HEK293 (cell line): ENCODE data around the gene PDZK1IP1.

Source experiments
- CTCF ChIA-PET: fragments of 350-600 bp; formaldehyde crosslinking; extraction: SDS; loops from one replicate; lab custom pipeline; 2021; ENCODE audit warnings: antibody characterized with exemption; lab: Yijun Ruan, JAX
- POLR2A ChIA-PET: fragments of 300-600 bp; formaldehyde crosslinking; extraction: SDS; loops from one replicate; lab custom pipeline; 2020; ENCODE audit warnings: antibody characterized with exemption, inconsistent platforms; lab: Yijun Ruan, JAX
- H3K27ac ChIP-seq: fragments of 200-500 bp; sonication (Bioruptor generic); 2 replicates; pipeline ENCODE4 v1.5.1; 2014; ENCODE audit warnings: low read depth, low read length, control low read depth, inconsistent platforms; ENCODE audit errors: extremely low read depth
- H3K36me3 ChIP-seq, 2 experiments: fragments of 200-500 bp in 1 of 2; sonication (Bioruptor generic) in 1 of 2; 1 replicate in 1 of 2; 2 replicates in 1 of 2; pipeline ENCODE4 v1.5.1; 2014 to 2017; ENCODE audit warnings: inconsistent platforms in 2 of 2, low read length in 2 of 2; ENCODE audit not compliant: control insufficient read depth in 2 of 2, insufficient read depth in 1 of 2
- H3K4me1 ChIP-seq: fragments of 200-500 bp; sonication (Bioruptor generic); 2 replicates; pipeline ENCODE4 v1.5.1; 2014; ENCODE audit warnings: mild to moderate bottlenecking, low read length, inconsistent platforms; ENCODE audit not compliant: control insufficient read depth, insufficient read depth
- H3K4me3 ChIP-seq: 2 replicates; pipeline ENCODE4 v1.5.1; 2011; ENCODE audit warnings: low read depth, mild to moderate bottlenecking, control low read depth, low read length, moderate library complexity
- H3K9me3 ChIP-seq: fragments of 200-500 bp; sonication (Bioruptor generic); 2 replicates; pipeline ENCODE4 v1.5.1; 2014; ENCODE audit warnings: low read depth, low read length, inconsistent platforms; ENCODE audit not compliant: control insufficient read depth, insufficient read depth
- KLF17 ChIP-seq: fragments of 450-650 bp; formaldehyde crosslinking; IDR thresholded peaks from 2 replicates; pipeline ENCODE4 v1.5.1; 2016; ENCODE audit warnings: missing biosample characterization, missing genetic modification characterization
- MEIS1 ChIP-seq: sonication (generic); formaldehyde crosslinking; IDR thresholded peaks from 2 replicates; pipeline ENCODE4 v1.8.1; 2022; ENCODE audit warnings: missing genetic modification reagents, mild to moderate bottlenecking, borderline replicate concordance
- MZF1 ChIP-seq: fragments of 450-650 bp; formaldehyde crosslinking; IDR thresholded peaks from 2 replicates; pipeline ENCODE4 v1.5.1; 2017; ENCODE audit warnings: missing biosample characterization, missing genetic modification characterization, borderline replicate concordance
- SCRT1 ChIP-seq: fragments of 450-650 bp; formaldehyde crosslinking; IDR thresholded peaks from 2 replicates; pipeline ENCODE4 v1.5.1; 2016; ENCODE audit warnings: missing biosample characterization, missing genetic modification characterization, borderline replicate concordance
- SCRT2 ChIP-seq: fragments of 450-650 bp; formaldehyde crosslinking; IDR thresholded peaks from 2 replicates; pipeline ENCODE4 v1.5.1; 2016; ENCODE audit warnings: missing biosample characterization, missing genetic modification characterization
- ZEB2 ChIP-seq: fragments of 450-650 bp; formaldehyde crosslinking; IDR thresholded peaks from 2 replicates; pipeline ENCODE4 v1.5.1; 2016; ENCODE audit warnings: missing biosample characterization, missing genetic modification characterization
- ZFHX2 ChIP-seq: fragments of 450-650 bp; formaldehyde crosslinking; conservative IDR thresholded peaks from 2 replicates; pipeline ENCODE4 v1.5.1; 2016; ENCODE audit warnings: missing biosample characterization, missing genetic modification characterization
- ZFP3 ChIP-seq: fragments of 450-650 bp; formaldehyde crosslinking; IDR thresholded peaks from 2 replicates; pipeline ENCODE4 v1.5.1; 2016; ENCODE audit warnings: low read depth, missing biosample characterization, missing genetic modification characterization
- ZNF10 ChIP-seq: fragments of 450-650 bp; formaldehyde crosslinking; IDR thresholded peaks from 2 replicates; pipeline ENCODE4 v1.5.1; 2017; ENCODE audit warnings: missing biosample characterization, missing genetic modification characterization
- ZNF138 ChIP-seq: fragments of 450-650 bp; formaldehyde crosslinking; IDR thresholded peaks from 2 replicates; pipeline ENCODE4 v1.5.1; 2016; ENCODE audit warnings: missing biosample characterization, missing genetic modification characterization, borderline replicate concordance
- ZNF146 ChIP-seq: fragments of 450-650 bp; formaldehyde crosslinking; IDR thresholded peaks from 2 replicates; pipeline ENCODE4 v1.5.1; 2016; ENCODE audit warnings: missing biosample characterization, missing genetic modification characterization
- ZNF341 ChIP-seq: fragments of 450-650 bp; formaldehyde crosslinking; IDR thresholded peaks from 2 replicates; pipeline ENCODE4; 2016; ENCODE audit warnings: low read depth, missing biosample characterization, missing genetic modification characterization
- ZNF366 ChIP-seq: fragments of 450-650 bp; formaldehyde crosslinking; conservative IDR thresholded peaks from 2 replicates; pipeline ENCODE4 v1.5.1; 2016; ENCODE audit warnings: missing biosample characterization, missing genetic modification characterization
- ZNF416 ChIP-seq: fragments of 450-650 bp; formaldehyde crosslinking; IDR thresholded peaks from 2 replicates; pipeline ENCODE4 v1.5.1; 2016; ENCODE audit warnings: missing biosample characterization, missing genetic modification characterization
- ZNF433 ChIP-seq: fragments of 450-650 bp; formaldehyde crosslinking; IDR thresholded peaks from 2 replicates; pipeline ENCODE4 v1.5.1; 2016; ENCODE audit warnings: missing biosample characterization, missing genetic modification characterization, low read depth
- ZNF473 ChIP-seq: fragments of 450-650 bp; formaldehyde crosslinking; IDR thresholded peaks from 2 replicates; pipeline ENCODE4 v1.5.1; 2017; ENCODE audit warnings: missing biosample characterization, missing genetic modification characterization
- ZNF510 ChIP-seq: fragments of 450-650 bp; formaldehyde crosslinking; IDR thresholded peaks from 2 replicates; pipeline ENCODE4 v1.5.1; 2018; ENCODE audit warnings: mild to moderate bottlenecking, missing genetic modification characterization, missing biosample characterization; ENCODE audit not compliant: insufficient replicate concordance
- ZNF518A ChIP-seq: fragments of 450-650 bp; formaldehyde crosslinking; conservative IDR thresholded peaks from 2 replicates; pipeline ENCODE4 v1.5.1; 2016; ENCODE audit warnings: low read depth, missing biosample characterization, missing genetic modification characterization
- ZNF530 ChIP-seq: fragments of 450-650 bp; formaldehyde crosslinking; IDR thresholded peaks from 2 replicates; pipeline ENCODE4 v1.5.1; 2016; ENCODE audit warnings: low read depth, missing biosample characterization, missing genetic modification characterization
- ZNF560 ChIP-seq: fragments of 450-650 bp; formaldehyde crosslinking; IDR thresholded peaks from 2 replicates; pipeline ENCODE4 v1.5.1; 2017; ENCODE audit warnings: missing biosample characterization, missing genetic modification characterization, borderline replicate concordance
- ZNF580 ChIP-seq: fragments of 450-650 bp; formaldehyde crosslinking; IDR thresholded peaks from 2 replicates; pipeline ENCODE4 v1.5.1; 2016; ENCODE audit warnings: missing biosample characterization, missing genetic modification characterization
- ZNF626 ChIP-seq: fragments of 450-650 bp; sonication (Bioruptor Pico); formaldehyde crosslinking; IDR thresholded peaks from 2 replicates; pipeline ENCODE4 v1.5.1; 2018; ENCODE audit warnings: missing biosample characterization, missing genetic modification characterization, inconsistent platforms
- ZNF654 ChIP-seq: fragments of 450-650 bp; formaldehyde crosslinking; IDR thresholded peaks from 2 replicates; pipeline ENCODE4 v1.5.1; 2016; ENCODE audit warnings: low read depth, missing biosample characterization, missing genetic modification characterization
- ZNF660 ChIP-seq: fragments of 450-650 bp; IDR thresholded peaks from 2 replicates; pipeline ENCODE4 v1.5.1; 2018; ENCODE audit warnings: missing biosample characterization, mild to moderate bottlenecking, missing genetic modification characterization
- ZNF701 ChIP-seq: fragments of 450-650 bp; formaldehyde crosslinking; IDR thresholded peaks from 2 replicates; pipeline ENCODE4 v1.5.1; 2016; ENCODE audit warnings: missing biosample characterization, missing genetic modification characterization
- ZNF830 ChIP-seq: fragments of 450-650 bp; IDR thresholded peaks from 2 replicates; pipeline ENCODE4 v1.5.0; 2018; ENCODE audit warnings: missing biosample characterization, missing genetic modification characterization, low read depth, mild to moderate bottlenecking, moderate library complexity
- ZSCAN16 ChIP-seq: fragments of 450-650 bp; formaldehyde crosslinking; IDR thresholded peaks from 2 replicates; pipeline ENCODE4 v1.5.1; 2016; ENCODE audit warnings: missing biosample characterization, missing genetic modification characterization
- ZSCAN23 ChIP-seq: fragments of 450-650 bp; formaldehyde crosslinking; IDR thresholded peaks from 2 replicates; pipeline ENCODE4 v1.5.1; 2016; ENCODE audit warnings: missing biosample characterization, missing genetic modification characterization

Gene PDZK1IP1

DNA sequence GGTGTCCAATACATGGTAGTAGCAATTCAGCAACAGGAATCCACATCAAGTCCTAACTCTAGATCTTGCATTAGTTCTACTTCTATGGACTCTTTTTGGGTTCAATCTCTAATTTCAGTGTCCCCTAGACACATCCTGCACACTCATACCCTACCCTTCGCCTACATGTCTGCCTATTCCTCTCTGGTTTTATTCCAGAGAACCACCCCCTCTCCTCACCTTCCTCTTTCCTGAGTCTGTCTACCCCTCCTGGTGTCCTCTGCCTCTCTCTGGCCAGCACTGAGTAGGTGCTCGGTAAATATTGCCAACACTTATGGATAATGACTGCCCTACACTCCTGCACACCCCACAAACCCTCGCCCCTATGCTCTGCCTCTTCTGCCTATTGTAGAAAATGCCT is 32.6 kb upstream of the PDZK1IP1 start:
- TF ChIP-seq ZNF830 (tag by site-specific recombination) (no peak), ZNF660 (tag by site-specific recombination) (no peak), ZNF510 (no peak), ZNF433 (tag by site-specific recombination) (no peak), ZNF10 (tag by site-specific recombination) (no peak), ZFHX2 (tag by site-specific recombination) (no peak), ZNF473 (tag by site-specific recombination) (no peak), SCRT2 (tag by site-specific recombination) (no peak)
- TF ChIP-seq, all 188 proteins: peak for 0
- no peaks in the 10 kb centered on the region for H3K4me1 ChIP-seq
- H3K36me3 ChIP-seq = no peaks in the 10 kb centered on the region
- H3K4me3 ChIP-seq = no peak overlapping the region
- ChIA-PET CTCF (interaction anchor here (0.7 to 1.6 kb wide), 2 partner anchors 12 to 29 kb away, joined by 3 to 4 read pairs; no protein-coding TSS in a partner anchor), POLR2A (no interaction called here)
- H3K27ac ChIP-seq = no peak overlapping the region
- H3K9me3 ChIP-seq = no peaks in the 10 kb centered on the region

GRCh38 chr1:47219590-47220220 is 29.9 kb upstream of the PDZK1IP1 start:
- Histone ChIP-seq H3K4me1 (no peaks in the 10 kb centered on the region), H3K27ac (no peak overlapping the region), H3K4me3 (no peak overlapping the region), H3K9me3 (no peaks in the 10 kb centered on the region), H3K36me3 (no peaks in the 10 kb centered on the region)
- no peak for TF ChIP-seq ZSCAN16 (tag by site-specific recombination)
- no peak for TF ChIP-seq ZNF660 (tag by site-specific recombination)
- TF ChIP-seq ZNF366 (tag by site-specific recombination) = no peak
- no peak for TF ChIP-seq ZNF518A (tag by site-specific recombination)
- TF ChIP-seq ZNF146 (tag by site-specific recombination) = no peak
- TF ChIP-seq ZNF416 (tag by site-specific recombination) = no peak
- TF ChIP-seq ZSCAN23 (tag by site-specific recombination) = no peak
- TF ChIP-seq ZFP3 = no peak
- no peak for TF ChIP-seq SCRT1 (tag by site-specific recombination)
- TF ChIP-seq ZEB2 (tag by site-specific recombination) = no peak
- TF ChIP-seq ZNF654 (tag by site-specific recombination) = no peak
- CTCF ChIA-PET = interaction anchor here (1.1 to 1.9 kb wide), 2 partner anchors 43 to 212 kb away, joined by 5 to 7 read pairs; no protein-coding TSS in a partner anchor
- POLR2A ChIA-PET = no interaction called here

GRCh38 chr1:47219001-47219400 is 29.2 kb upstream of the PDZK1IP1 start:
- H3K27ac ChIP-seq = no peak overlapping the region
- H3K4me3 ChIP-seq = no peak overlapping the region
- H3K4me1 ChIP-seq = no peaks in the 10 kb centered on the region
- H3K36me3 ChIP-seq = no peaks in the 10 kb centered on the region
- POLR2A ChIA-PET = no interaction called here
- CTCF ChIA-PET = no interaction called here
- no peaks in the 10 kb centered on the region for H3K9me3 ChIP-seq
- TF ChIP-seq ZNF701 (tag by site-specific recombination) (no peak), ZNF560 (no peak), ZNF530 (tag by site-specific recombination) (no peak), ZNF580 (tag by site-specific recombination) (no peak), ZNF138 (tag by site-specific recombination) (no peak), ZNF626 (no peak), KLF17 (no peak), MZF1 (no peak), ZNF341 (no peak), MEIS1 (no peak)
